ENCODE data around the gene TNFRSF21.

- TF ChIP-seq CTCF (conservative IDR thresholded peaks at IDR 0.05; ENCODE audit: low read depth, low read length), result no peak
- TF ChIP-seq EZH2 (IDR thresholded peaks at IDR 0.05; ENCODE audit: low read length, unreplicated experiment), result no peak
- no peak for TF ChIP-seq EZH2phosphoT487 (IDR thresholded peaks at IDR 0.05; ENCODE audit: borderline replicate concordance, low read length)
These were observed 8.7 kb upstream of the TNFRSF21 start for GRCh38 chr6:47318236-47318989.
